K562 (cell line): ENCODE results near the gene ARHGAP22. TPM values are rescaled to one million over a fixed set of nuclear protein-coding genes. Genes with fewer than 3 reads are reported as not detected.

Experiments used
- BHLHE40 ChIP-seq: IDR thresholded peaks from 2 replicates; pipeline ENCODE4 v1.6.1; 2011; ENCODE audit warnings: low read length, improper control_type of control experiment
- CEBPB ChIP-seq: fragments of 450-650 bp; IDR thresholded peaks from 2 replicates; pipeline ENCODE4 v1.6.1; 2016; ENCODE audit warnings: missing genetic modification characterization, missing compliant biosample characterization
- FOXP1 ChIP-seq: sonication (generic); formaldehyde crosslinking; IDR thresholded peaks from 2 replicates; pipeline ENCODE4 v1.8.0; 2022; ENCODE audit warnings: mild to moderate bottlenecking, missing genetic modification reagents
- KAT8 ChIP-seq: fragments of 450-650 bp; IDR thresholded peaks from 2 replicates; pipeline ENCODE4 v1.6.1; 2016; ENCODE audit warnings: low read depth, mild to moderate bottlenecking
- L3MBTL2 ChIP-seq: fragments of 450-650 bp; IDR thresholded peaks from 2 replicates; pipeline ENCODE4 v1.6.1; 2016; ENCODE audit warnings: mild to moderate bottlenecking, moderate library complexity
- PPARD ChIP-seq: fragments of 250-450 bp; sonication (Bioruptor Pico); IDR thresholded peaks from 2 replicates; pipeline ENCODE4 v1.8.0; 2022; ENCODE audit warnings: inconsistent platforms, mild to moderate bottlenecking, moderate library complexity
- PRDM10 ChIP-seq: fragments of 450-650 bp; IDR thresholded peaks from 2 replicates; pipeline ENCODE4 v1.6.1; 2018; ENCODE audit not compliant: partially characterized antibody
- RREB1 ChIP-seq: fragments of 250-450 bp; sonication (Bioruptor Pico); IDR thresholded peaks from 2 replicates; pipeline ENCODE4 v1.4.0; 2020
- SMARCB1 ChIP-seq: IDR thresholded peaks from 2 replicates; pipeline ENCODE4 v1.6.1; 2011; ENCODE audit warnings: improper control_type of control experiment, low read depth; ENCODE audit not compliant: insufficient read length
- TCF3 ChIP-seq: sonication (generic); formaldehyde crosslinking; IDR thresholded peaks from 2 replicates; pipeline ENCODE4 v1.4.0; 2020; ENCODE audit warnings: mild to moderate bottlenecking, missing genetic modification reagents
- TRIM28 ChIP-seq: fragments of 450-650 bp; IDR thresholded peaks from 2 replicates; pipeline ENCODE4 v1.6.1; 2017
- YY1 ChIP-seq, 3 experiments: IDR thresholded peaks; 2 replicates each; pipeline ENCODE4 v1.6.1; 2011; ENCODE audit warnings: low read length in 2 of 3, mild to moderate bottlenecking in 2 of 3, moderate library complexity in 2 of 3, borderline replicate concordance in 1 of 3, control low read depth in 1 of 3, low read depth in 1 of 3; ENCODE audit not compliant: insufficient read depth in 3 of 3, insufficient replicate concordance in 2 of 3, control insufficient read depth in 1 of 3, insufficient read length in 1 of 3; ENCODE audit errors: extremely low read depth in 1 of 3
- ZNF12 ChIP-seq: sonication (generic); formaldehyde crosslinking; IDR thresholded peaks from 2 replicates; pipeline ENCODE4 v1.4.0; 2020; ENCODE audit warnings: mild to moderate bottlenecking, missing genetic modification reagents
- ZNF217 ChIP-seq: sonication (generic); formaldehyde crosslinking; IDR thresholded peaks from 2 replicates; pipeline ENCODE4 v1.8.0; 2022; ENCODE audit warnings: mild to moderate bottlenecking, missing genetic modification reagents
- ZNF395 ChIP-seq: fragments of 200-800 bp; sonication (Bioruptor generic); IDR thresholded peaks from 2 replicates; pipeline ENCODE4 v1.6.1; 2017; ENCODE audit warnings: missing genetic modification characterization, missing compliant biosample characterization
- ZNF507 ChIP-seq: conservative IDR thresholded peaks from 2 replicates; pipeline ENCODE4 v1.6.1; 2017; ENCODE audit warnings: missing genetic modification characterization, missing compliant biosample characterization
- ZNF589 ChIP-seq: fragments of 200-800 bp; sonication (Bioruptor generic); IDR thresholded peaks from 2 replicates; pipeline ENCODE4 v1.6.1; 2016; ENCODE audit warnings: low read depth, missing genetic modification characterization, missing compliant biosample characterization
- ZNF764 ChIP-seq: fragments of 250-450 bp; sonication (Bioruptor Pico); IDR thresholded peaks from 2 replicates; pipeline ENCODE4 v1.4.0; 2020; ENCODE audit warnings: low read depth, mild to moderate bottlenecking, moderate library complexity
- polyA plus RNA-seq, 8 experiments: library from polyadenylated mRNA; depleted of rRNA in 4 of 8; stranded (reverse) in 5 of 8; unstranded in 3 of 8; fragments of >200 nt; fragmentation: Nextera tagmentation in 2 of 8; fragmentation: Illumina TruSeq in 1 of 8; extraction: Ambion mirVana in 2 of 8; extraction: Trizol in 1 of 8; gene quantifications; 2 replicates each; pipeline versions ENCODE4 v1.2.1 to v1.2.3, GENCODE V29; 2011 to 2014; ENCODE audit warnings: inconsistent platforms in 1 of 8, missing spikeins in 1 of 8
- total RNA-seq, 7 experiments: library from RNA; depleted of rRNA in 6 of 7; stranded (reverse); fragments of >200 nt in 6 of 7; fragmentation: Illumina TruSeq in 2 of 7; extraction: Trizol in 2 of 7; gene quantifications; 2 replicates each; pipeline versions ENCODE4 v1.2.1 to v1.2.3, GENCODE V29; 2011 to 2021; ENCODE audit warnings: low replicate concordance in 1 of 7

The ARHGAP22 gene
- total and polyA plus RNA-seq, 9 of the 15 experiments (the other 6 are each of a cell fraction or from before 2014, with no cell fraction given): 1.3 to 28.1 (median 12.7) TPM

GRCh38 chr10:48406204-48406603 lies 198.7 kb downstream of the ARHGAP22 start (continued):
- TF ChIP-seq ZNF12 (CRISPR knock-in tag): no peak
- TF ChIP-seq ZNF764: no peak
- TF ChIP-seq ZNF507 (tag): no peak
- peak; percentile 84; the same call in 1 of the 2 replicates for TF ChIP-seq RREB1 (CRISPR knock-in tag)
- no peak for TF ChIP-seq ZNF217 (CRISPR knock-in tag)
- peak; percentile 89 for TF ChIP-seq ZNF395 (CRISPR knock-in tag)
- TF ChIP-seq YY1 (IDR thresholded peaks at IDR 0.05; ENCODE audit: borderline replicate concordance in 1 of 3, control insufficient read depth in 1 of 3, extremely low read depth in 1 of 3, insufficient read depth in 3 of 3, insufficient read length in 1 of 3, insufficient replicate concordance in 2 of 3, low read depth in 1 of 3, low read length in 2 of 3): peak in 2 of 3 experiments; percentile 31 to 34
- TF ChIP-seq L3MBTL2: peak; percentile 87
- peak; percentile 58 for TF ChIP-seq PRDM10
- peak; percentile 91; the same call in 1 of the 2 replicates for TF ChIP-seq ZNF589
- no peak for TF ChIP-seq KAT8
- no peak for TF ChIP-seq FOXP1
- TF ChIP-seq TRIM28: no peak
- TF ChIP-seq TCF3: 0 out of 2 replicates have a peak, but pooled peaks have one; percentile 3
- TF ChIP-seq SMARCB1: peak; percentile 78
- 0 out of 2 replicates have a peak, but pooled peaks have one; percentile 6 for TF ChIP-seq CEBPB
- no peak for TF ChIP-seq PPARD (CRISPR knock-in tag)
- TF ChIP-seq BHLHE40: peak; percentile 53; the same call in 1 of the 2 replicates
